GM12878 (cell line): Measurements from ENCODE around the gene ACTR2. TPM values are rescaled to one million over a fixed set of nuclear protein-coding genes. Genes with fewer than 3 reads are reported as not detected.

ENCODE experiments used
- ATAC-seq: fragments of 200-7000 bp; cut with Tn5 transposase; 3 replicates; pipeline ENCODE4 v1.9.1; 2020; ENCODE audit warnings: mild to moderate bottlenecking, moderate library complexity
- BruUV-seq: library from RNA; stranded (reverse); fragments of 400-500 nt; replicated peaks from 2 replicates; lab custom pipeline; 2021; lab: Mats Ljungman, UMichigan
- CTCF ChIA-PET: fragments of 300-600 bp; sonication (Branson Sonifier 250); formaldehyde crosslinking; extraction: SDS; loops from one replicate; lab custom pipeline; 2021; ENCODE audit warnings: inconsistent platforms; lab: Yijun Ruan, JAX
- POLR2A ChIA-PET: fragments of 350-600 bp; formaldehyde crosslinking; extraction: SDS; loops from one replicate; lab custom pipeline; 2021; ENCODE audit warnings: inconsistent platforms; lab: Charles Lee
- RAD21 ChIA-PET: fragments of 300-600 bp; sonication (Branson Sonifier 250); formaldehyde crosslinking; loops from one replicate; lab custom pipeline; 2023; ENCODE audit warnings: antibody characterized with exemption; ENCODE audit not compliant: unreplicated experiment; lab: Charles Lee
- SMC1A ChIA-PET: fragments of 300-600 bp; sonication (Branson Sonifier 250); formaldehyde crosslinking; loops from one replicate; lab custom pipeline; 2023; ENCODE audit not compliant: unreplicated experiment, uncharacterized antibody; lab: Charles Lee
- DNase-seq: peaks from one replicate; pipeline ENCODE4 v3.0.0-alpha.2; 2011; ENCODE audit warnings: low read depth, low spot score
- FAIRE-seq: peaks from 3 replicates; lab custom pipeline; 2011; peaks lifted over from hg19 to GRCh38; lab: Jason Lieb, UNC
- H2AFZ ChIP-seq: 2 replicates; pipeline ENCODE4 v1.6.0; 2011; ENCODE audit warnings: low read depth, low read length, control low read depth; ENCODE audit not compliant: control insufficient read depth
- H3K27ac ChIP-seq: 2 replicates; pipeline ENCODE4 v1.5.1; 2011; ENCODE audit warnings: control low read depth; ENCODE audit not compliant: control insufficient read depth, insufficient read depth
- H3K27me3 ChIP-seq, 2 experiments: replicated peaks in 1 of 2; 2 replicates each; pipeline versions ENCODE4 v1.6.0 to v1.6.1; 2011; ENCODE audit warnings: low read length in 1 of 2; ENCODE audit not compliant: control insufficient read depth in 2 of 2, insufficient read depth in 2 of 2
- H3K36me3 ChIP-seq, 2 experiments: 2 replicates each; pipeline ENCODE4 v1.5.1; 2011; ENCODE audit warnings: low read length in 1 of 2; ENCODE audit not compliant: control insufficient read depth in 2 of 2, insufficient read depth in 2 of 2
- H3K4me1 ChIP-seq: 2 replicates; pipeline ENCODE4 v1.6.1; 2011; ENCODE audit warnings: mild to moderate bottlenecking, low read length, moderate library complexity, mixed read lengths; ENCODE audit not compliant: control insufficient read depth, insufficient read depth
- H3K4me2 ChIP-seq: 2 replicates; pipeline ENCODE4 v1.6.0; 2011; ENCODE audit warnings: control low read depth; ENCODE audit not compliant: control insufficient read depth, insufficient read depth
- H3K4me3 ChIP-seq: fragments of 200-600 bp; sonication (generic); 2 replicates; pipeline ENCODE4 v1.5.1; 2016
- H3K79me2 ChIP-seq: 2 replicates; pipeline ENCODE4 v1.6.0; 2011; ENCODE audit warnings: low read length; ENCODE audit not compliant: control insufficient read depth, insufficient read depth
- H3K9ac ChIP-seq: 2 replicates; pipeline ENCODE4 v1.8.0; 2011; ENCODE audit warnings: low read length, control low read depth, mixed read lengths; ENCODE audit not compliant: control insufficient read depth, insufficient read depth
- H3K9me3 ChIP-seq: replicated peaks from 3 replicates; pipeline ENCODE4 v1.5.1; 2011; ENCODE audit warnings: mild to moderate bottlenecking, low read length; ENCODE audit not compliant: control insufficient read depth, insufficient read depth
- H4K20me1 ChIP-seq: 2 replicates; pipeline ENCODE4 v1.6.0; 2011; ENCODE audit not compliant: control insufficient read depth, insufficient read depth
- BHLHE40 ChIP-seq, 2 experiments: fragments of 450-650 bp in 1 of 2; IDR thresholded peaks; 2 replicates each; pipeline ENCODE4 v1.6.1; 2011 to 2017; ENCODE audit warnings: low read depth in 2 of 2, borderline replicate concordance in 1 of 2, improper control_type of control experiment in 1 of 2, low read length in 1 of 2, mild to moderate bottlenecking in 1 of 2
- SMAD1 ChIP-seq: fragments of 450-650 bp; IDR thresholded peaks from 2 replicates; pipeline ENCODE4 v1.6.1; 2018; ENCODE audit warnings: mild to moderate bottlenecking, low read depth; ENCODE audit not compliant: partially characterized antibody
- WGBS: methylation state at CpG from one replicate; pipeline ENCODE4 v1.1.6; 2016; ENCODE audit warnings: low lambda C conversion rate; ENCODE audit not compliant: insufficient replicate concordance, insufficient coverage; ENCODE audit errors: missing lambda C conversion rate; 5-methylcytosine and 5-hydroxymethylcytosine counted together
- in situ Hi-C: fragments of 300-500 bp; cut with MboI; formaldehyde crosslinking; loops from 9 replicates; pipeline ENCODE4 v1.14.3; 2018; ENCODE audit warnings: mixed read lengths
- intact Hi-C: fragments of 100-400 bp; cut with micrococcal nuclease; formaldehyde crosslinking; loops from one replicate; pipeline ENCODE4 v1.14.2; 2022; ENCODE audit not compliant: unreplicated experiment
- polyA plus RNA-seq, 11 experiments: library from polyadenylated mRNA; depleted of rRNA in 4 of 11; unstranded in 6 of 11; stranded (reverse) in 5 of 11; fragments of >200 nt; fragmentation: Nextera tagmentation in 4 of 11; fragmentation: Illumina TruSeq in 1 of 11; extraction: Ambion mirVana in 4 of 11; extraction: Trizol in 1 of 11; gene quantifications; 1 replicate in 1 of 11; 2 replicates in 10 of 11; pipeline versions ENCODE4 v1.2.1 to v1.2.3, GENCODE V29; 2011 to 2016; ENCODE audit warnings: inconsistent platforms in 2 of 11, missing spikeins in 2 of 11, low read depth in 1 of 11
- total RNA-seq, 4 experiments: library from RNA; depleted of rRNA in 3 of 4; stranded (reverse); fragments of >200 nt in 3 of 4; fragmentation: Illumina TruSeq in 1 of 4; extraction: Trizol in 1 of 4; gene quantifications; 2 replicates each; pipeline versions ENCODE4 v1.2.1 to v1.2.3, GENCODE V29; 2013 to 2021
- TF ChIP-seq, protein P1 (sequence below): fragments of 450-650 bp; IDR thresholded peaks from 2 replicates; pipeline ENCODE4 v1.6.1; 2017; ENCODE audit warnings: mild to moderate bottlenecking, low read depth, inconsistent platforms; ENCODE audit not compliant: poor library complexity, severe bottlenecking

The ACTR2 gene
- total and polyA plus RNA-seq, 10 of the 15 experiments (the other 5 are each of a cell fraction or from before 2014, with no cell fraction given) = 94.2 to 401 (median 195) TPM

DNA sequence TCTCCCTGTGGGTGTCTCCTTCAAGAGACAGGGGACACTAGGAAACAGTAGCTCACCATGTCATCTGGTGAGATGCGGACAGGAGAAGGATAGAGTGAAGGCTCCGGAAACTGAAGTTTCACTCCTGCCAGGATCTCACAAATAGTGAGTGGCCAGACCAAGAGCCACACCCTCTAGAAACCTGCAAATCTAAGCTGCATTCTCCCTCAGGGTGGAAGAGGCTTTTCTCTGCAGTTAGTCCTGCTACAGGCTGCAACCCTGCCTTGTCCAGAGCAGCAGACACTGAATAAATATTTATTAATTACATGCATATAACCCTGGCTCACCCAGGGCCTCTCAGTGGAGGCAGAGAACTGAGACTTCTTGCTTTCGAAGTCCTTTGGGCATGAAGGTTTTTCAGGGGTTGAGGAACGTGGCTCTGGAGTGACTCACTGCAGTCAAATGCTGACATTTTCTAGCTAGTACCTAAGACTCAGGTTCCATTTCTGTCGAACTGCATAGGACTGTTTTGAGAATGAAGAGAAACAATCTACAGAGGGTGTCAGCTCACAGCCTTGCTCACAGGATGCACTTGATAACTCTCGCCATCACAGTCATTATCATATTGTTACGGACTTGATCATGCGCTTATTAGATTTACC is 87.3 kb downstream of the ACTR2 start:
- 0 out of 2 replicates have a peak, but pooled peaks cover 2% of the 10 kb centered on the region for H4K20me1 ChIP-seq
- DNase-seq (no peak), ATAC-seq (no peak), FAIRE-seq (no peak)
- ChIA-PET CTCF (interaction anchor here (0.6 to 1.2 kb wide), 3 partner anchors 10 to 236 kb away, joined by 3 to 5 read pairs (median 3); no protein-coding TSS in a partner anchor), SMC1A (interaction anchor here (0.9 to 1.2 kb wide), 2 partner anchors 8 to 12 kb away, joined by 3 read pairs; no protein-coding TSS in a partner anchor), POLR2A (interaction anchor here (1.1 kb wide), 1 partner anchor 14 kb away, joined by 3 read pairs; no protein-coding TSS in a partner anchor), RAD21 (no interaction called here)
- H3K9me3 ChIP-seq = peaks cover 9% of the 10 kb centered on the region
- no peak overlapping the region for H2AFZ ChIP-seq
- intact Hi-C loops (no loop called here), in situ Hi-C loops (no loop called here)
- peaks cover 8% of the 10 kb centered on the region for H3K4me1 ChIP-seq
- no peaks in the 10 kb centered on the region for H3K79me2 ChIP-seq
- BruUV-seq = no TSS peak
- H3K4me2 ChIP-seq = no peak overlapping the region
- no peak overlapping the region for H3K27ac ChIP-seq
- peaks cover 0 to 9% of the 10 kb centered on the region in 2 experiments; a peak in 2 of 4 replicates for H3K36me3 ChIP-seq
- no peak overlapping the region for H3K9ac ChIP-seq
- no peak overlapping the region for H3K4me3 ChIP-seq
- H3K27me3 ChIP-seq = no peaks in the 10 kb centered on the region
- 47% methylated on average over 8 of the region's 8 CpGs for WGBS
- TF ChIP-seq, protein P1, sequence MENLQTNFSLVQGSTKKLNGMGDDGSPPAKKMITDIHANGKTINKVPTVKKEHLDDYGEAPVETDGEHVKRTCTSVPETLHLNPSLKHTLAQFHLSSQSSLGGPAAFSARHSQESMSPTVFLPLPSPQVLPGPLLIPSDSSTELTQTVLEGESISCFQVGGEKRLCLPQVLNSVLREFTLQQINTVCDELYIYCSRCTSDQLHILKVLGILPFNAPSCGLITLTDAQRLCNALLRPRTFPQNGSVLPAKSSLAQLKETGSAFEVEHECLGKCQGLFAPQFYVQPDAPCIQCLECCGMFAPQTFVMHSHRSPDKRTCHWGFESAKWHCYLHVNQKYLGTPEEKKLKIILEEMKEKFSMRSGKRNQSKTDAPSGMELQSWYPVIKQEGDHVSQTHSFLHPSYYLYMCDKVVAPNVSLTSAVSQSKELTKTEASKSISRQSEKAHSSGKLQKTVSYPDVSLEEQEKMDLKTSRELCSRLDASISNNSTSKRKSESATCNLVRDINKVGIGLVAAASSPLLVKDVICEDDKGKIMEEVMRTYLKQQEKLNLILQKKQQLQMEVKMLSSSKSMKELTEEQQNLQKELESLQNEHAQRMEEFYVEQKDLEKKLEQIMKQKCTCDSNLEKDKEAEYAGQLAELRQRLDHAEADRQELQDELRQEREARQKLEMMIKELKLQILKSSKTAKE = no peak
- no peak for TF ChIP-seq SMAD1
- no peak for TF ChIP-seq BHLHE40 (IDR thresholded peaks at IDR 0.05; ENCODE audit: borderline replicate concordance in 1 of 2, low read depth in 2 of 2, low read length in 1 of 2)
